Measurements from ENCODE around the gene GBX2. TPM values are rescaled to one million over a fixed set of nuclear protein-coding genes. Genes with fewer than 3 reads are reported as not detected.

GBX2 gene
- total RNA-seq, 2 donors from 2014 or later = not detected

- ATAC-seq (no peak), DNase-seq (no peak)
- intact Hi-C loops (cut with DNase I) = no loop called here
These were observed 22.5 kb upstream of the GBX2 start for GRCh38 chr2:236190674-236191073.

GRCh38 chr2:236184701-236185100, 16.5 kb upstream of the GBX2 start:
- ATAC-seq (no peak), DNase-seq (no peak)
- intact Hi-C loops (cut with DNase I) = loop anchor here in 1 of 2 donors (5.0 kb wide), 1 partner anchor 402 kb away; no protein-coding TSS in a partner anchor

DNA sequence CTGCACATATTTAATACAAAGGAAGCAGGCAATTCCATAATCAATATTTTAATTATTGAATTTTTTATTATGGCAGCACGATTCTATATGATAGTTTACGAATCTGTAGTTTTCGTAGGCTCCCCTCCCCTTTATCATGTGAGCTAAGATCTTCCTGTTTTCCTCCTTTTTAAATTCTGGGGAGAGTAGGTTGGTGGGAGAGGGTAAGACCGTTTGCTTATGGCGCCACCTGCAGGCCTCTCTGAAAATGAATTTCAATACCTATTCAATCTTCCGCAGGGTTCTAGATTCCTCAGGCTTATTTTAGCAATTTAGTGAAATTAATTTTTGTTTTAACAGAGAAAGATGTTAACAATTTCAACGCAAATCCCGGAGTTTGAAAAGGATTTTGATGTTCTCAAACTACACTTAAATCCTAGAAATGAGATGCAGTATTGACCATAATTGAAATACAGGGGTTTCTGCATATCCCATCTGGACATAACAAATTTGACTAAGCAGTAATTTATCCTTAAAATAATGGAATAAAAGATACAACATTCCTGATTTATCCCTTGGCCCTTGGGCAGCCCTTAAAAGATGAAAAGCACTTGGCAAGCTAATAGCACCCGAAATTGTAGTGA, 12.8 kb upstream of the GBX2 start:
- intact Hi-C loops (cut with DNase I) = loop anchor here in 1 of 2 donors (5.0 kb wide), 1 partner anchor 399 kb away; no protein-coding TSS in a partner anchor
- DNase-seq = peak; percentile 58
- peak in 1 of 2 donors; percentile 68 for ATAC-seq

DNA sequence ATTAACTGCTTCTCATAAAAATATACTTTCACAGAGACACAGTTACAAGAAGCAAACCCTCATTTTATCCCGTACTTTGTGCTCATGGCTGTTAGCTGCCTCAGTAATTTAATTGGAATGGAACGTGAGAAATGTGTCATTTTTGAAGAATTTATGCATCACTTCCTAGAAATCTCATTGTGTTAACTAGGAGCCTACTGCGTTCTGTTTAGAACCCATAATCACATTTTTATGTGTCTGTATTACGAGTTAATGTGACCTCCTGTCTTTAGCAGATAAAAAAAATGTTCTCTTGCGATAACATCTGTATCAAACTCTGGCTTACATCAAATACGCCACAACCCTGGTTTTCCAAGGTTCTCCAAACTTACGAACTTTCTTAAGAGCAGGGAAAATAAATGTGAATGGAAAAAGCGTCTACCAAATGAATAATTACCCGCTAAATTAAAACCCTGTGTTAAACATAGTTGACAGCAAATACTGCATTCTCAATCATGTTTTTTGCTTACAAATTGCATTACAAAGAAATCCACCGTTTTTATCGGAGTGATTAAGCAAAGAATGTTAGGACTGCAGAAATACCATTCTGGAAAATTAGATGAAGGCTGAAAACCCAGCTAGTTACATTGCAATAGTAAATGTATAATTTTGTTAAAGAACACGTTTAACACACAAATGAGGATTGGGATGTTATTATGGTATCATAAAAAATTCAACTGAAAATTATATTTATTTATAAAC, 12.1 kb upstream of the GBX2 start:
- intact Hi-C loops (cut with DNase I) = loop anchor here in 1 of 2 donors (5.0 kb wide), 1 partner anchor 398 kb away; no protein-coding TSS in a partner anchor
- ATAC-seq = peak in 1 of 2 donors; percentile 35
- DNase-seq = no peak

DNA sequence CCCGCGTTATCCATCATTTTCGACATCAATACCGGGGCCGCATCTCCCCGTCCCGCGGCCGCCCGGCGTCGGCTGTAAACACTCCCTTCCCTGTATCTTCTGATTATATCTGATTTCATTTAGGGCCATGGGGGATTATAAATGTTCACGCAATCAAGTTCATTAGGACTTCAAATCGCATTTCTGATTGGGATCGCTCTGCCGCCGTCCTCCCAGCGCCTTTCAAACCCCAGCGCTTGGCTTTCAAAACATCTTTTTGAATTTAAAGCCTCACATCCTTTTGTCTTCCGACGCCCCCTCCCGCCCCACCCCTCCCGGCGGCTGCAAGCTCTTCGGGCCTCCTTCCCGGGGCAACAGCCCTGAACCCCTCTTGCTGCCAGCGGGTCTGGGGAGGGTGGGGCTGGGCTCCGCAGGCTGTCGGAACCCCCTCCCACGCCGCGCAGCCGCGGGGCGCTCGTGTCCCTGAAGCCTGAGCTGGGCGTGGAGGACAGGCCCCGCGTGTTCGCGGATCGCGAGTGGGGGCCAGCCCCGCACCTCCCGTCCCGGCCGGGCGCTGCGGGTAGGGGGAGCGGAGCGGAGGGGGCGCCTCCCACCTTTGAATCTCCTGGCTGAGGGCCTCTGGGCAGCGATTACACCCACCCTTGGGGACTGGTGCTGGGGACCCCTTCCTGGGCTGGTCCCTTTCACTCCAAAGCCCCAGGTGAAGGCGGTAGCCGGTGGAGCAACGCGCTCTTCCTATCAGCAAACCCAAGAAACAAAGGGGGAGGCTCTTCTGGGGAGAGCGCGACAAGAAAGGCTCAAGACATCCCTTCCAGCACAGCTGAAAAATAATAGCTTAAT, 11.3 kb upstream of the GBX2 start:
- ATAC-seq = no peak
- intact Hi-C loops (cut with DNase I) = loop anchor here (5.0 to 10.0 kb wide), 3 partner anchors 375 to 402 kb away; no protein-coding TSS in a partner anchor
- no peak for DNase-seq

DNA sequence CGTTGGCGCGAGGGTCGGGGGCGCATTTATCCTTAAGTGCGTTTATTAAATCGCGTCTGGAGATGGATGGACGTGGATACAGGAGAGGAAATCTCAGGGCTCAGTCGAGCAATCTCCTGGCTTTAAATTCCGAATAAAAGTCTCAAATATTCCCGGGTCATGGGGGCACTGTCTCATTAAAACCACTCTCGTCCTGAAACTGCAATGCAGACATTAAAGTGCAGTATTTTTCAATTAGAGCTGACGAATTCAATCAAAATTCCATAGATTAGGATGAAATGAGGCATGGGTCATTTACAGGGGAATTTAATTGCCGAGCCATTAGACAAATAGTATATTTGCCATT, 10.7 kb upstream of the GBX2 start:
- DNase-seq (no peak), ATAC-seq (no peak)
- intact Hi-C loops (cut with DNase I) = loop anchor here (5.0 to 10.0 kb wide), 2 partner anchors 374 to 402 kb away; no protein-coding TSS in a partner anchor

GRCh38 chr2:236177967-236178889, 10.0 kb upstream of the GBX2 start:
- intact Hi-C loops (cut with DNase I) = loop anchor here (5.0 to 10.0 kb wide), 2 partner anchors 373 to 401 kb away; no protein-coding TSS in a partner anchor
- peak; percentile 62 for DNase-seq
- ATAC-seq = peak; percentile 78 to 79

DNA sequence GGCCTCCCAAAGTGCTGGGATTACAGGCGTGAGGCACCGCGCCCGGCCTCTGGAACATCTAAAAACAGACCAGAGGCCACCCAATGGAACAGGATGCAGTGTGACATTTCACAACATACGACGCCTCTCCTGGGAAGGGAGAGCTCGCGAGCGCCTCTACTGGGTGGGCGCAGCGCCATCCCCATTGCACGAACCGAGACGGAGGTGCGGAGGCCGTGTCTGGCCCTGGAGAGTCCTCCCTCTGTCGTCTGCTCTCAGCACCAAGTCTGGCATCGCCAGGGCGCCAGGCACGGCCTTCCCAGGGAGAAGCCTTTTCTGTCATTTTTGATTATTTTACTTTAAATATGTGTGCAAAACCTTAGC, 9.4 kb upstream of the GBX2 start:
- intact Hi-C loops (cut with DNase I) = loop anchor here (5.0 to 10.0 kb wide), 2 partner anchors 373 to 400 kb away; no protein-coding TSS in a partner anchor
- DNase-seq (peak; percentile 60), ATAC-seq (peak; percentile 45 to 51)

DNA sequence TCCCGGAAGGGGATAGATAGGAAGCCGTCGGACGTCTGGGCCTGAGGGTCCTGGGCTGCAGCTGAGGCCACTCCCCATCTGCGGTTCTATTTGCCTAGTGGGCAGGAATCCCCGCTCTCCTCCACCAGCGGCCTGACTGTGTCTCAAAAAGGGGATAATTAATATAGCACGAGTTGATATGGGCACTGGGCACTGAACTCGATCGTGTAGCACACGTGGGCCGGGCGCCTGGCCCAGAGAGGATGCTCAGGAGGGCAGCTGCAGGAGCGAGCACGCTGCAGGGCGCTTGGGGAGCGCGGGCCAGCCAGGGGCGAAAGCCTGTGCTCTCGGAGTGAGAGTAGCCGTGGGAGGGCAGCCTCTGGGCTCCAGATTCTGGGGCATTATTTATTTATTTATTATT, 8.8 kb upstream of the GBX2 start:
- intact Hi-C loops (cut with DNase I) = loop anchor here (5.0 to 10.0 kb wide), 2 partner anchors 372 to 400 kb away; no protein-coding TSS in a partner anchor
- ATAC-seq (no peak), DNase-seq (no peak)

- intact Hi-C loops (cut with DNase I) = loop anchor here (5.0 to 10.0 kb wide), 2 partner anchors 372 to 399 kb away; no protein-coding TSS in a partner anchor
- ATAC-seq (no peak), DNase-seq (no peak)
These were observed 8.2 kb upstream of the GBX2 start for GRCh38 chr2:236176417-236176816.

DNA sequence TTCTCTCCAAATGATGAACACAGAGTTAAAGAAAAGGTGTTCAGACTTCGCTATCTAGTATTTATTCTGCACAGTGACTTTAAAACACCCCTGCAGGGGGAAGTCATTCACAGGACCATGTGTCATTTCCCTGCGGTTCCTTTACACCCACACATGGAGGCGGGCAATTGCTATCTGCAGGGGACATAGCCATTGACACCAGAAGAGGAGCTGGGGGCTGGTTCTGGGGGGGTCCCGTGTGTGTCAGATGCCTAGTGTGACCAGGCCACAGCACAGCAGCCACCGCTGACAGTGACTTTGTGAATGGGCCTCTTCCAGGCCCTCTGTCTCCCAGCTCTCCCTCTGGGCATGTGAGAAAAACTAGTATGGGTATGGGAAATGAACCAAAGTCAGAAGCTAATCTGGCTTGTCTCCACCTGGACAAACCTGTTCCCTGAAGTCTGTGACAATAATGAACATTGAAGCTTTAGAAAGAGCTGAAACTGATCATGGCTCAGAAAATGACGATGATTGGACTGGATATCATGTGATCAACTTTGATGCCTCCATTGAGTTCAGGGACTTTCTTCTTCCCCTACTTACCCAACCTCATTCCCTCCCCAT, 7.5 kb upstream of the GBX2 start:
- intact Hi-C loops (cut with DNase I) = loop anchor here (5.0 to 10.0 kb wide), 2 partner anchors 371 to 398 kb away; no protein-coding TSS in a partner anchor
- DNase-seq (no peak), ATAC-seq (no peak)

DNA sequence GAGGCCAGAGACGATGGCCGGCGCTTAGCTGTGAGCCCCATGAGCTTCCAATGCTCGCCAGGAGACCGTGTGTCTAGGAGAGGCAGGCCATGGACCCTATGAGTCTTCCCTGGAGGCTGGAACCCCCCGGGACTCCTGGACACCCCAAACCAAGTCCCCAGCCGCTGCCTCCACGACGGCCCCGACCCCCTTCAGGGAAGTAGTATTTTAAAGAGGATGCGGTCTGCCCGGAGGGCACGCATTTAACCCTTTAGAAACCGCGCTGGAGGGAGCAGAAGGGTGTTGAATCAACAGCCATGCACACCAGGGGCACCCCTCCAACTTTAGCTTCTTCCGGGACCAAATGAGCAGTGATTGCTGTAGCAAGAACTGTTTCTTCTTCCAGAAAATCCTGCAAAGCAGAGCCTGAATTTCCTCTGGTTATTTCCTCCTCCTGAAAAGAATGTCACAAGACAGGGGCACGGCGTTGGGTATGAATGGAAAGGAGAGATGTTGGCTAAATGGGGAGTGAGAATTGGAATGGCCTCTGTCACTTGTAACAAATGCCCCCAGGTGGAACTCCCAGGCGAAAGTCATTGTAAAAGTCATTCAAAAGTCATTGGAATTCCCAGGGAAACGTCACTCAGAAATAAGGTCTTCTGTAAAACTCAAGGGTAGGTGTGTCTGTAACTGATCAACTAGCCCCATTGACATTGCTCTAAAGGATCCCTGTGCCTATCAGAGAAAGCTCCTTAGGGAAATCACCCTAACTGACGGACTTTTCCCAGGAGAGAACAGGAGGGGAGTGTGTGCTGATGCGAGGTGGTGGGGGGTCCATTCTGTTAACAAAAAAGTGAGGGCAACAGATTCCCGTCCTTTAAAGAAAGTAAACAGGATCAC, 5.8 kb upstream of the GBX2 start:
- ATAC-seq (no peak), DNase-seq (no peak)
- intact Hi-C loops (cut with DNase I) = loop anchor here in 1 of 2 donors (10.0 kb wide), 1 partner anchor 369 kb away; no protein-coding TSS in a partner anchor

DNA sequence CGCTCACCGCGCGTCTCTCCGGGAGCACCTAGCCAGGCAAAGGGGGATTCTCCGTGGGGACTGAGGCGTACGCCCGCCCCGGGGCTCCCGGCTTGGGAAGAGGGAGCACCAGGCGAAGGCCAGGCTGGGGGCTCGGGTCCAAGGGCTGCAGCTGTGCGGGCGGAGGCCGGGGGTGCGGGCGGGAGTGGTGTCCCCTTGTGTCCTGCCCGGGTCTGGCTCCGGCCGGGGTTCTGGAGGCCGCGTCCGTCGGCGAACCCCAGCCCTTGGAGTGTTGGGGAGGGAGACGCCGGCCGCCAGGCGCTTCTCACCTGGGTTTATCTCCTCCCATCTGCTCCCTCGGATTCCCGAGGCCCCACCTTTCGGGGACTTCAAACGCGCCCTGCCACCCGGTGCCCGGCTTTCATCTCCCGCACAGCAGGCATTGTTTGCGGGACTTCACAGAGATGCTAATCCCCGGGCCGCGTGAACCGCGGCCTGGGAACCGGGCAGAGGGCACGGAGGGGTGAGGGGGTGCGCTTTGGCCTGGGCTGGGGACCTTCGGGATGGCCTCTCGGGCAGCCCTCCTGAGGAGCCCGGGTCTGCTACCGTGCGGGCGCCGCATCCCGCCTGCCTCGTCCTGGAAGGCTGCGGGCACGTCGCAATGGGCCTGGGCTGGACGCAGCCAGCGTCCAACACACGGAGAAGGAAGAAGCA, 5.0 kb upstream of the GBX2 start:
- DNase-seq = no peak
- intact Hi-C loops (cut with DNase I) = loop anchor here in 1 of 2 donors (10.0 kb wide), 1 partner anchor 368 kb away; no protein-coding TSS in a partner anchor
- ATAC-seq = no peak

DNA sequence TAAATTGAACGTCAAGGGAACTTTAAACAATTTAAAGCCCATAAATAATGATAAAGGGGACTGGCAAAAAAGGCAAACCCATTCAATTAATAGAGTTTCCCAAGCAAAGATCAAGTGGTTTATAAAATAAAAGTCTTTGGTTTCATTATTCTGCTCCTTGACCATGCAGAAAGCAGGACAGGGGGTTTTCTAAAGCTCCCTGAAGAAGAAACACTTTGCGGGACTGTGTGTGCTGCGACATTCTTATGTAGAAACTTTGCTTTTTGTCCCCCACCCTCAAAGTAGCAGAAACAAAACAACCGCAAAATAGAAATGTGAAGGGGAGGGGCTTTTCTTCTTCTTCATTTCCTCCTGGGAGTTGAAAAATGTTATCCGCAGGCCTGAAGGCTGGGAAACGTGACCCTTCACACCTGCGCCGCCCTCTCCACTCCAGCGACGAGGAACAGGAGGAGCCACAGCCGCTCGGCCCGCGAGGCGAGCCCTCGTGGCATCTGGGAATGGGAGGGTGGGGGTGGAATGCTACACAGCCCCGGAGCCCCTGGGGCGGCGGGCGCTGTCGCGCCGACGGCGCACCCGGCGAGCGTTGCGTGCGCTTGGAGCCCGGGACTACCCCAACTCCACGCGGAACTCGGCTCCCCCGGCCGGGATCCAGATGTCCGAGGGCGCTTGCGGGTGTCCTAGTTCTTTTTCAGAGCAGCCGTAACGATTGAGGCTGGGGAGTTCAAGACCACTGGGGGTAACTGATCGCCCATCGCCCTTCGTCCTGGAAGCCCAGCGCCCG, 4.3 kb upstream of the GBX2 start:
- intact Hi-C loops (cut with DNase I) = loop anchor here in 1 of 2 donors (10.0 kb wide), 1 partner anchor 368 kb away; no protein-coding TSS in a partner anchor
- ATAC-seq (no peak), DNase-seq (no peak)

DNA sequence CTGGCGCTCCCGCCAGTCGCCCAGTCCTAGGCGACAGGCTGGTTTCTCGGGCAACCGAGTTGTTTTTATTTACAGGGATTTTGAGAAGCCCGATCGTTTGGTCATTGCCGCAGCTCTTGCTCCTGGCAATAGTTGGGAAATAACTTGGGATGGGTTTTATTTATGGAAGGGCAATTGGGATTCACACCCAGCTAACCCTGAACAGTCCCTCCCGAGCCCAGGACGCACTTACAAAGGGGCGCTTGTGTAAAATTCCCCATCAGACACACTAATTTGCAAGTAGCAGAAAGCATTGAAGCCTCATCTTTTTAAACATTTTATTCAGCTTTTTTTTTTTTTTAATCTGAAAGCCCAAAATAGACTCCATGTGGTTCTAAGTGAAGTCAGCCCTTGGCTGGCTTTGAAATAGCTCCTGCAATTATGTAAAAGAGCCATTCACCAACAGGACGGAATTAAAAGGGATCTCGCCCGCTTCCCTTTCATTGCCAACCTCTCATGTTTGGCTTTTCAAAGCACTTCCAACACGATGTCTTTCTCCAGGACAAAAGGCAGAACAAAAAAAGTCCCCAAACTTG, 3.6 kb upstream of the GBX2 start:
- intact Hi-C loops (cut with DNase I) = loop anchor here in 1 of 2 donors (10.0 kb wide), 1 partner anchor 367 kb away; no protein-coding TSS in a partner anchor
- no peak for ATAC-seq
- DNase-seq = no peak

All from left cardiac atrium (tissue), 4 donors.